ENCODE measurements around the gene IPO9. TPM values are rescaled to one million over a fixed set of nuclear protein-coding genes. Genes with fewer than 3 reads are reported as not detected.

IPO9 gene
- total and polyA plus RNA-seq, 2 experiments from 2014 or later = 47.6 to 87.4 TPM

- H3K9me3 Mint-ChIP-seq = no peaks in the 10 kb centered on the region; the same call in 2 of the 3 replicates
- Histone ChIP-seq H3K27me3 (ENCODE audit: insufficient read depth) (no peaks in the 10 kb centered on the region), H3K4me3 (no peak overlapping the region), H3K36me3 (ENCODE audit: insufficient read depth) (peaks cover 24% of the 10 kb centered on the region; the same call in 1 of the 2 replicates), H3K79me2 (replicated peaks; ENCODE audit: insufficient read depth) (no peaks in the 10 kb centered on the region), H3F3A (replicated peaks; ENCODE audit: low read depth) (no peaks in the 10 kb centered on the region), H3K4me1 (ENCODE audit: insufficient read depth) (no peaks in the 10 kb centered on the region), H3K9me2 (ENCODE audit: insufficient read depth) (no peaks in the 10 kb centered on the region), H2AFZ (no peak overlapping the region), H3K4me2 (no peak overlapping the region), H3K27ac (ENCODE audit: low read depth) (peak overlapping the region; percentile 27; the same call in 1 of the 2 replicates), H4K20me1 (replicated peaks; ENCODE audit: insufficient read depth) (no peaks in the 10 kb centered on the region; the same call in 1 of the 2 replicates)
- H3K4me1 Mint-ChIP-seq = no peaks in the 10 kb centered on the region
- no peak for ATAC-seq
- peaks cover 4% of the 10 kb centered on the region for H3K27me3 Mint-ChIP-seq (ENCODE audit: insufficient read depth, low read depth, poor library complexity)
- no peak overlapping the region for H3K4me3 Mint-ChIP-seq
- H3K36me3 Mint-ChIP-seq (ENCODE audit: low read depth) = peaks cover 62% of the 10 kb centered on the region
- no peak for TF ChIP-seq CREB1 (CRISPR knock-in tag; IDR thresholded peaks at IDR 0.05; ENCODE audit: low read depth)
- TF ChIP-seq ZNF331 (CRISPR knock-in tag; IDR thresholded peaks at IDR 0.05; ENCODE audit: low read depth) = no peak
- no peak for TF ChIP-seq JUNB (IDR thresholded peaks at IDR 0.05; ENCODE audit: unreplicated experiment)
- no peak for TF ChIP-seq ZNF114 (CRISPR knock-in tag; IDR thresholded peaks at IDR 0.05)
- no peak for TF ChIP-seq EZH2phosphoT487 (IDR thresholded peaks at IDR 0.05; ENCODE audit: unreplicated experiment)
- no peak for TF ChIP-seq REST (IDR thresholded peaks at IDR 0.05; ENCODE audit: unreplicated experiment)
- TF ChIP-seq CTCF (conservative IDR thresholded peaks at IDR 0.05; ENCODE audit: low read depth in 2 of 2) = no peak
- TF ChIP-seq ETS1 (IDR thresholded peaks at IDR 0.05) = no peak
- no peak for TF ChIP-seq EZH2 (IDR thresholded peaks at IDR 0.05; ENCODE audit: low read depth, unreplicated experiment)
- H3K27ac Mint-ChIP-seq = no peak overlapping the region
- no peak for DNase-seq (ENCODE audit: low spot score)
Measured at GRCh38 chr1:201818971-201819750, 9.8 kb upstream of the IPO9 start.

Data from GM23338 (cell line).